ENCODE results near the gene KSR2. TPM values are rescaled to one million over a fixed set of nuclear protein-coding genes. Genes with fewer than 3 reads are reported as not detected.

KSR2 gene
- total RNA-seq, 2 donors from 2014 or later: 1.1 to 2.0 TPM

- Histone ChIP-seq H3K27ac (ENCODE audit: low read depth, low read length) (no peak overlapping the region), H3K4me1 (ENCODE audit: control insufficient read depth, insufficient read depth, low read length) (peaks cover 10% of the 10 kb centered on the region), H3K27me3 (ENCODE audit: control insufficient read depth, insufficient read depth, low read length, poor library complexity, severe bottlenecking) (no peaks in the 10 kb centered on the region), H3K9me3 (ENCODE audit: control insufficient read depth, low read length) (peaks cover 9% of the 10 kb centered on the region), H3K4me3 (ENCODE audit: low read length) (no peak overlapping the region), H3K9ac (ENCODE audit: extremely low read depth, low read length, poor library complexity, severe bottlenecking) (no peak overlapping the region), H3K36me3 (ENCODE audit: control insufficient read depth, insufficient read depth, low read length) (no peaks in the 10 kb centered on the region)
- DNase-seq: no peak
- H3K4me3 Mint-ChIP-seq: no peak overlapping the region
- H3K4me1 Mint-ChIP-seq: peaks cover 31% of the 10 kb centered on the region
- no peaks in the 10 kb centered on the region for H3K36me3 Mint-ChIP-seq (ENCODE audit: low read depth)
- WGBS, 2 experiments (ENCODE audit: insufficient coverage in 1 of 2, insufficient read length in 1 of 2): 76 to 100% methylated on average over 1 to 2 of the region's 2 CpGs
- H3K27me3 Mint-ChIP-seq (ENCODE audit: insufficient read depth): peaks cover 7% of the 10 kb centered on the region
- H3K27ac Mint-ChIP-seq: no peak overlapping the region
- peaks cover 2% of the 10 kb centered on the region for H3K9me3 Mint-ChIP-seq
- TF ChIP-seq CTCF (conservative IDR thresholded peaks at IDR 0.05): peak; percentile 65
Observed at GRCh38 chr12:117590999-117591398, 377.8 kb downstream of the KSR2 start.

- no peak for DNase-seq
- Histone ChIP-seq H3K4me3 (ENCODE audit: low read length) (no peak overlapping the region), H3K27me3 (ENCODE audit: control insufficient read depth, insufficient read depth, low read length, poor library complexity, severe bottlenecking) (no peaks in the 10 kb centered on the region), H3K9me3 (ENCODE audit: control insufficient read depth, low read length) (peaks cover 9% of the 10 kb centered on the region), H3K9ac (ENCODE audit: extremely low read depth, low read length, poor library complexity, severe bottlenecking) (no peak overlapping the region), H3K36me3 (ENCODE audit: control insufficient read depth, insufficient read depth, low read length) (no peaks in the 10 kb centered on the region), H3K4me1 (ENCODE audit: control insufficient read depth, insufficient read depth, low read length) (peaks cover 10% of the 10 kb centered on the region), H3K27ac (ENCODE audit: low read depth, low read length) (no peak overlapping the region)
- H3K4me1 Mint-ChIP-seq: peaks cover 30% of the 10 kb centered on the region
- H3K9me3 Mint-ChIP-seq: peaks cover 2% of the 10 kb centered on the region
- no peak overlapping the region for H3K27ac Mint-ChIP-seq
- no peaks in the 10 kb centered on the region for H3K36me3 Mint-ChIP-seq (ENCODE audit: low read depth)
- H3K4me3 Mint-ChIP-seq: no peak overlapping the region
- no peak for TF ChIP-seq CTCF (conservative IDR thresholded peaks at IDR 0.05)
- peaks cover 7% of the 10 kb centered on the region for H3K27me3 Mint-ChIP-seq (ENCODE audit: insufficient read depth)
- 93 to 100% methylated on average over 2 to 3 of the region's 3 CpGs for WGBS, 2 experiments (ENCODE audit: insufficient coverage in 1 of 2, insufficient read length in 1 of 2)
Observed at GRCh38 chr12:117590386-117590785, 378.4 kb downstream of the KSR2 start.

- peaks cover 23% of the 10 kb centered on the region for H3K4me1 Mint-ChIP-seq
- DNase-seq: no peak
- H3K27ac Mint-ChIP-seq: no peak overlapping the region
- H3K9ac ChIP-seq (ENCODE audit: extremely low read depth, low read length, poor library complexity, severe bottlenecking): no peak overlapping the region
- H3K9me3 Mint-ChIP-seq: peaks cover 2% of the 10 kb centered on the region
- H3K9me3 ChIP-seq (ENCODE audit: control insufficient read depth, low read length): peaks cover 9% of the 10 kb centered on the region
- H3K36me3 ChIP-seq (ENCODE audit: control insufficient read depth, insufficient read depth, low read length): no peaks in the 10 kb centered on the region
- no peak overlapping the region for H3K27ac ChIP-seq (ENCODE audit: low read depth, low read length)
- H3K27me3 ChIP-seq (ENCODE audit: control insufficient read depth, insufficient read depth, low read length, poor library complexity, severe bottlenecking): no peaks in the 10 kb centered on the region
- no peaks in the 10 kb centered on the region for H3K36me3 Mint-ChIP-seq (ENCODE audit: low read depth)
- WGBS, 2 experiments (ENCODE audit: insufficient coverage in 1 of 2, insufficient read length in 1 of 2): 100% methylated on average over 1 of the region's 1 CpG; no CpG with 5 or more reads in 1 of the 2 experiments
- TF ChIP-seq CTCF (conservative IDR thresholded peaks at IDR 0.05): no peak
- peaks cover 7% of the 10 kb centered on the region for H3K27me3 Mint-ChIP-seq (ENCODE audit: insufficient read depth)
- H3K4me1 ChIP-seq (ENCODE audit: control insufficient read depth, insufficient read depth, low read length): peaks cover 3% of the 10 kb centered on the region
- H3K4me3 ChIP-seq (ENCODE audit: low read length): no peak overlapping the region
- no peak overlapping the region for H3K4me3 Mint-ChIP-seq
Observed at GRCh38 chr12:117589021-117589420, 379.8 kb downstream of the KSR2 start.

Measured in endodermal cell (in vitro differentiated cells).